H1 (cell line): ENCODE data around the gene CNOT1. TPM values are rescaled to one million over a fixed set of nuclear protein-coding genes. Genes with fewer than 3 reads are reported as not detected.

Experiments used
- CTCF ChIA-PET: fragments of 300-600 bp; sonication (Branson Sonifier 250); formaldehyde crosslinking; loops from one replicate; lab custom pipeline; 2021; ENCODE audit not compliant: partially characterized antibody; lab: Charles Lee
- POLR2A ChIA-PET: fragments of 300-600 bp; sonication (Branson Sonifier 250); formaldehyde crosslinking; loops from one replicate; lab custom pipeline; 2021; ENCODE audit warnings: inconsistent platforms; ENCODE audit not compliant: partially characterized antibody; lab: Charles Lee
- DNase-seq, 2 experiments: peaks; one replicate each; pipeline versions ENCODE4 v3.0.0 to v3.0.0-alpha.2; 2010 to 2022; ENCODE audit warnings: low spot score in 2 of 2, low read depth in 1 of 2, mixed read lengths in 1 of 2
- FAIRE-seq: peaks from 2 replicates; lab custom pipeline; 2011; peaks lifted over from hg19 to GRCh38; lab: Jason Lieb, UNC
- H2AFZ ChIP-seq: 2 replicates; pipeline ENCODE4 v1.8.1; 2012; ENCODE audit warnings: low read length, inconsistent platforms
- H2AK5ac ChIP-seq: 2 replicates; pipeline ENCODE4 v1.6.1; 2013; ENCODE audit warnings: low read depth, low read length
- H2BK120ac ChIP-seq: replicated peaks from 2 replicates; pipeline ENCODE3; 2013; ENCODE audit warnings: low read depth, low read length, inconsistent platforms
- H2BK12ac ChIP-seq: 2 replicates; pipeline ENCODE4 v1.6.1; 2013; ENCODE audit warnings: low read depth, low read length
- H2BK15ac ChIP-seq: 2 replicates; pipeline ENCODE4 v1.6.1; 2013; ENCODE audit warnings: low read length
- H2BK20ac ChIP-seq: 2 replicates; pipeline ENCODE4 v1.6.1; 2013; ENCODE audit warnings: low read length
- H2BK5ac ChIP-seq: 2 replicates; pipeline ENCODE4 v1.6.1; 2013; ENCODE audit warnings: low read depth, low read length
- H3K14ac ChIP-seq: 2 replicates; pipeline ENCODE4 v1.6.1; 2013; ENCODE audit warnings: inconsistent platforms; ENCODE audit not compliant: insufficient read length
- H3K18ac ChIP-seq: 2 replicates; pipeline ENCODE4 v1.6.1; 2013; ENCODE audit warnings: low read length; ENCODE audit errors: extremely low read depth
- H3K23ac ChIP-seq: 2 replicates; pipeline ENCODE4 v1.6.1; 2013; ENCODE audit warnings: inconsistent platforms; ENCODE audit not compliant: insufficient read length
- H3K23me2 ChIP-seq: 2 replicates; pipeline ENCODE4 v1.6.1; 2013; ENCODE audit warnings: low read depth, low read length
- H3K27ac ChIP-seq: 2 replicates; pipeline ENCODE4 v1.6.1; 2011; ENCODE audit warnings: low read depth, low read length, inconsistent platforms
- H3K27me3 ChIP-seq, 4 experiments: replicated peaks in 1 of 4; 1 replicate in 1 of 4; 2 replicates in 3 of 4; pipeline versions ENCODE4 v1.6.1 to v1.8.1; 2011 to 2013; ENCODE audit warnings: low read length in 3 of 4, mild to moderate bottlenecking in 3 of 4, inconsistent platforms in 2 of 4, mixed read lengths in 2 of 4, moderate library complexity in 1 of 4; ENCODE audit not compliant: control insufficient read depth in 3 of 4, insufficient read depth in 3 of 4; ENCODE audit errors: extremely low read depth in 1 of 4
- H3K36me3 ChIP-seq, 4 experiments: 2 replicates each; pipeline versions ENCODE4 v1.6.1 to v1.8.1; 2011 to 2013; ENCODE audit warnings: mild to moderate bottlenecking in 4 of 4, low read length in 3 of 4, moderate library complexity in 2 of 4, control low read depth in 1 of 4, inconsistent platforms in 1 of 4; ENCODE audit not compliant: insufficient read depth in 4 of 4, control insufficient read depth in 2 of 4
- H3K4ac ChIP-seq: replicated peaks from 2 replicates; pipeline ENCODE3; 2013; ENCODE audit warnings: low read length, low read depth, mixed read lengths, inconsistent platforms; ENCODE audit not compliant: insufficient read length
- H3K4me1 ChIP-seq, 4 experiments: replicated peaks in 1 of 4; 1 replicate in 1 of 4; 2 replicates in 3 of 4; pipeline versions ENCODE4 v1.6.1 to v1.8.1; 2011 to 2013; ENCODE audit warnings: low read length in 3 of 4, inconsistent platforms in 2 of 4, mixed read lengths in 1 of 4; ENCODE audit not compliant: insufficient read depth in 4 of 4, control insufficient read depth in 3 of 4
- H3K4me2 ChIP-seq, 2 experiments: 2 replicates each; pipeline versions ENCODE4 v1.6.1 to v1.8.1; 2011 to 2013; ENCODE audit warnings: low read depth in 2 of 2, low read length in 2 of 2, control low read depth in 1 of 2, inconsistent platforms in 1 of 2, mild to moderate bottlenecking in 1 of 2; ENCODE audit not compliant: insufficient read depth in 1 of 2
- H3K4me3 ChIP-seq, 4 experiments: fragments of 200-600, 300-600 bp in 1 of 4; sonication (generic), shearing (Covaris generic), sonication (Bioruptor Twin) in 1 of 4; 2 replicates each; pipeline versions ENCODE4 v1.5.1 to v1.8.1; 2011 to 2016; ENCODE audit warnings: low read length in 4 of 4, low read depth in 3 of 4, control low read depth in 2 of 4, inconsistent platforms in 2 of 4, mild to moderate bottlenecking in 2 of 4, mixed read lengths in 1 of 4, moderate library complexity in 1 of 4; ENCODE audit not compliant: insufficient read depth in 2 of 4; ENCODE audit errors: extremely low read depth in 1 of 4
- H3K56ac ChIP-seq: replicated peaks from 2 replicates; pipeline ENCODE3; 2013; ENCODE audit warnings: low read depth, mild to moderate bottlenecking, mixed read lengths, low read length, inconsistent platforms; ENCODE audit not compliant: insufficient read length
- H3K79me1 ChIP-seq: 2 replicates; pipeline ENCODE4 v1.6.1; 2013; ENCODE audit warnings: low read depth, low read length, control low read depth
- H3K79me2 ChIP-seq, 2 experiments: 2 replicates each; pipeline versions ENCODE4 v1.6.1 to v1.8.1; 2012 to 2013; ENCODE audit warnings: low read length in 2 of 2, mild to moderate bottlenecking in 2 of 2, inconsistent platforms in 1 of 2; ENCODE audit not compliant: insufficient read depth in 2 of 2, control insufficient read depth in 1 of 2
- H3K9ac ChIP-seq, 4 experiments: replicated peaks in 1 of 4; 1 replicate in 1 of 4; 2 replicates in 3 of 4; pipeline versions ENCODE4 v1.6.1 to v1.8.1; 2011 to 2013; ENCODE audit warnings: low read depth in 3 of 4, low read length in 3 of 4, control low read depth in 2 of 4, mild to moderate bottlenecking in 2 of 4, moderate library complexity in 2 of 4, inconsistent platforms in 1 of 4; ENCODE audit errors: extremely low read depth in 1 of 4
- H3K9me3 ChIP-seq, 2 experiments: 2 replicates each; pipeline versions ENCODE4 v1.6.1 to v1.8.1; 2012 to 2013; ENCODE audit warnings: mild to moderate bottlenecking in 2 of 2, moderate library complexity in 2 of 2, control low read depth in 1 of 2, inconsistent platforms in 1 of 2, low read depth in 1 of 2, low read length in 1 of 2, mixed read lengths in 1 of 2; ENCODE audit not compliant: insufficient read depth in 2 of 2
- H4K20me1 ChIP-seq, 2 experiments: replicated peaks in 1 of 2; 2 replicates each; pipeline versions ENCODE3 to v1.8.1; 2011 to 2013; ENCODE audit warnings: inconsistent platforms in 2 of 2, low read length in 2 of 2, mild to moderate bottlenecking in 1 of 2; ENCODE audit not compliant: insufficient read depth in 2 of 2, control insufficient read depth in 1 of 2
- H4K5ac ChIP-seq: 2 replicates; pipeline ENCODE4 v1.6.1; 2013; ENCODE audit warnings: low read length, low read depth, mixed read lengths, inconsistent platforms; ENCODE audit not compliant: insufficient read length
- H4K8ac ChIP-seq: 2 replicates; pipeline ENCODE4 v1.8.0; 2013; ENCODE audit warnings: mild to moderate bottlenecking, moderate library complexity, low read length, inconsistent platforms; ENCODE audit not compliant: insufficient read depth; ENCODE audit errors: extremely low read depth
- H4K91ac ChIP-seq: replicated peaks from 2 replicates; pipeline ENCODE3; 2013; ENCODE audit warnings: low read length, mixed read lengths, inconsistent platforms; ENCODE audit not compliant: insufficient read length
- ASH2L ChIP-seq: fragments of 200-600, 300-600 bp; sonication (generic); IDR thresholded peaks from one replicate; pipeline ENCODE4 v1.7.1; 2017; ENCODE audit warnings: low read length
- CHD1 ChIP-seq: IDR thresholded peaks from 2 replicates; pipeline ENCODE4 v1.6.1; 2012; ENCODE audit warnings: low read depth, low read length, improper control_type of control experiment
- HDAC6 ChIP-seq: IDR thresholded peaks from one replicate; pipeline ENCODE4 v1.7.1; 2012; ENCODE audit warnings: low read depth, mild to moderate bottlenecking, inconsistent platforms, low read length, moderate library complexity
- PHF8 ChIP-seq: fragments of 200-600 bp; sonication (generic); conservative IDR thresholded peaks from 2 replicates; pipeline ENCODE4 v1.7.1; 2012; ENCODE audit warnings: low read depth, mild to moderate bottlenecking, inconsistent platforms, low read length, moderate library complexity
- RXRA ChIP-seq: IDR thresholded peaks from 2 replicates; pipeline ENCODE4 v1.6.1; 2011; ENCODE audit warnings: low read depth, mild to moderate bottlenecking, low read length, moderate library complexity; ENCODE audit not compliant: insufficient read depth
- WGBS, 2 experiments: shearing (Covaris generic) in 1 of 2; methylation state at CpG; one replicate each; pipeline versions ENCODE4 v1.1.6 to v1.1.7; 2013 to 2015; ENCODE audit warnings: low lambda C conversion rate in 2 of 2, mixed read lengths in 2 of 2, inconsistent platforms in 1 of 2, low coverage in 1 of 2, missing lambda C conversion rate in 1 of 2; ENCODE audit not compliant: insufficient replicate concordance in 2 of 2, insufficient coverage in 1 of 2, insufficient read length in 1 of 2; ENCODE audit errors: extremely low coverage in 1 of 2, missing lambda C conversion rate in 1 of 2; 5-methylcytosine and 5-hydroxymethylcytosine counted together
- polyA plus RNA-seq, 7 experiments: library from polyadenylated mRNA; depleted of rRNA in 3 of 7; stranded (reverse) in 5 of 7; unstranded in 2 of 7; fragments of >200 nt in 5 of 7; fragments of 200-250 nt in 2 of 7; gene quantifications; 1 replicate in 5 of 7; 2 replicates in 1 of 7; 4 replicates in 1 of 7; pipeline versions ENCODE4 v1.2.1 to v1.2.3, GENCODE V29; 2011 to 2013; ENCODE audit warnings: missing spikeins in 2 of 7, mixed read lengths in 2 of 7
- total RNA-seq: library from RNA; stranded (reverse); fragmentation: NEBNext Ultra II Directional; extraction: Animal tissue kit (Norgen Biotek cat#: 25700); gene quantifications from 2 replicates; pipeline ENCODE4 v1.2.1, GENCODE V29; 2021

CNOT1 gene
- total and polyA plus RNA-seq, 2 of the 8 experiments (the other 6 are each of a cell fraction or from before 2014, with no cell fraction given) = 306 to 319 TPM

GRCh38 chr16:58507963-58508670, 121.5 kb downstream of the CNOT1 start:
- no peak overlapping the region for H2BK15ac ChIP-seq
- no peak overlapping the region for H3K4ac ChIP-seq
- H3K79me1 ChIP-seq = no peaks in the 10 kb centered on the region; the same call in 1 of the 2 replicates
- no peak overlapping the region for H4K8ac ChIP-seq
- POLR2A ChIA-PET = interaction anchor here (1.3 kb wide), 1 partner anchor 10 kb away, joined by 3 read pairs; no protein-coding TSS in a partner anchor
- no peak overlapping the region for H2BK12ac ChIP-seq
- H2BK120ac ChIP-seq = no peak overlapping the region
- 0 out of 8 replicates have a peak, but pooled peaks cover 0 to 5% (median 0%) of the 10 kb centered on the region in 4 experiments for H3K36me3 ChIP-seq
- H3K4me3 ChIP-seq = no peak overlapping the region
- H3K9ac ChIP-seq = no peak overlapping the region
- H3K4me1 ChIP-seq = peaks cover 0 to 6% (median under 1%) of the 10 kb centered on the region in 4 experiments; a peak in 2 of 7 replicates
- no peaks in the 10 kb centered on the region; a peak in 2 of 7 replicates for H3K27me3 ChIP-seq
- no peak overlapping the region for H2BK20ac ChIP-seq
- H3K9me3 ChIP-seq = no peaks in the 10 kb centered on the region
- no peak overlapping the region for H2BK5ac ChIP-seq
- H3K27ac ChIP-seq = no peak overlapping the region
- no peak overlapping the region for H2AK5ac ChIP-seq
- 79% methylated on average over 12 of the region's 14 CpGs; no CpG with 5 or more reads in 1 of the 2 experiments for WGBS, 2 experiments
- H4K5ac ChIP-seq = no peak overlapping the region
- H3K79me2 ChIP-seq = no peaks in the 10 kb centered on the region; a peak in 1 of 4 replicates
- H4K20me1 ChIP-seq = peaks cover 6 to 7% of the 10 kb centered on the region in 2 experiments
- no peak overlapping the region for H2AFZ ChIP-seq
- no peak for FAIRE-seq
- H3K56ac ChIP-seq = no peak overlapping the region
- no peak for DNase-seq
- no peak overlapping the region for H3K18ac ChIP-seq
- H3K14ac ChIP-seq = no peak overlapping the region
- TF ChIP-seq RXRA (no peak), CHD1 (no peak), HDAC6 (no peak), PHF8 (no peak), ASH2L (no peak)
- TF ChIP-seq, all 59 proteins: peak for 0
- H3K23ac ChIP-seq = no peak overlapping the region
- no peak overlapping the region for H3K4me2 ChIP-seq
- H3K23me2 ChIP-seq = no peaks in the 10 kb centered on the region
- H4K91ac ChIP-seq = no peak overlapping the region
- CTCF ChIA-PET = interaction anchor here (1.0 to 1.5 kb wide), 4 partner anchors 8 to 172 kb away, joined by 3 to 4 read pairs (median 3); partner anchors contain the start of gene NDRG4
